ENCODE results near the gene HTR2A.
A peak's percentile ranks its signal among the peaks of the same experiment; 100 is the strongest.

HTR2A gene

GRCh38 chr13:46868091-46868490 is 28.8 kb downstream of the HTR2A start:
- DNase-seq: no peak

- peak; percentile 9 for DNase-seq
Observed at GRCh38 chr13:46866150-46866549, 30.7 kb downstream of the HTR2A start.

GRCh38 chr13:46864941-46865340 is 31.9 kb downstream of the HTR2A start:
- no peak for DNase-seq

GRCh38 chr13:46861959-46862358 is 34.9 kb downstream of the HTR2A start:
- no peak for DNase-seq

- DNase-seq: no peak
Observed at GRCh38 chr13:46860722-46861121, 36.1 kb downstream of the HTR2A start.

- no peak for DNase-seq
Observed at GRCh38 chr13:46858776-46859175, 38.1 kb downstream of the HTR2A start.

- DNase-seq: no peak
Observed at GRCh38 chr13:46858163-46858562, 38.7 kb downstream of the HTR2A start.

- DNase-seq: no peak
Observed at GRCh38 chr13:46855664-46856063, 41.2 kb downstream of the HTR2A start.

- no peak for DNase-seq
Observed at GRCh38 chr13:46855166-46855565, 41.7 kb downstream of the HTR2A start.

- DNase-seq: no peak
Observed at GRCh38 chr13:46852168-46852567, 44.7 kb downstream of the HTR2A start.

GRCh38 chr13:46850214-46850613 is 46.6 kb downstream of the HTR2A start:
- DNase-seq: no peak

- no peak for DNase-seq
Observed at GRCh38 chr13:46846726-46847125, 50.1 kb downstream of the HTR2A start.

GRCh38 chr13:46845146-46845545 is 51.7 kb downstream of the HTR2A start:
- no peak for DNase-seq

- no peak for DNase-seq
Observed at GRCh38 chr13:46844431-46844830, 52.4 kb downstream of the HTR2A start.

GRCh38 chr13:46839399-46839798 is 57.5 kb downstream of the HTR2A start:
- DNase-seq: no peak

GRCh38 chr13:46834657-46835056 is 62.2 kb downstream of the HTR2A start:
- DNase-seq: no peak

GRCh38 chr13:46831588-46832194 is 65.2 kb downstream of the HTR2A start:
- DNase-seq: peak; percentile 50

- no peak for DNase-seq
Observed at GRCh38 chr13:46830405-46831005, 66.3 kb downstream of the HTR2A start.

GRCh38 chr13:46822551-46822950 is 74.3 kb downstream of the HTR2A start:
- no peak for DNase-seq

- DNase-seq: no peak
Observed at GRCh38 chr13:46817838-46818476, 78.9 kb downstream of the HTR2A start.

GRCh38 chr13:46817095-46817494 is 79.8 kb downstream of the HTR2A start:
- no peak for DNase-seq

- DNase-seq: no peak
Observed at GRCh38 chr13:46816371-46816770, 80.5 kb downstream of the HTR2A start.

- DNase-seq: peak; percentile 10
Observed at GRCh38 chr13:46812301-46812797, 84.5 kb downstream of the HTR2A start.

- no peak for DNase-seq
Observed at GRCh38 chr13:46810440-46810839, 86.4 kb downstream of the HTR2A start.
